HG03442 (cell line): Measurements from ENCODE around the gene GRK3.
"Not testable (repeated sequence)": the region's sequence is repeated elsewhere in the genome, so short reads cannot be mapped to it uniquely, and the experiment has no call there.

ENCODE experiments used
- ATAC-seq: cut with Tn5 transposase; IDR thresholded peaks from one replicate; pipeline ENCODE4 v1.9.1; 2021; ENCODE audit warnings: mild to moderate bottlenecking, moderate library complexity; ENCODE audit not compliant: unreplicated experiment

The GRK3 gene

DNA sequence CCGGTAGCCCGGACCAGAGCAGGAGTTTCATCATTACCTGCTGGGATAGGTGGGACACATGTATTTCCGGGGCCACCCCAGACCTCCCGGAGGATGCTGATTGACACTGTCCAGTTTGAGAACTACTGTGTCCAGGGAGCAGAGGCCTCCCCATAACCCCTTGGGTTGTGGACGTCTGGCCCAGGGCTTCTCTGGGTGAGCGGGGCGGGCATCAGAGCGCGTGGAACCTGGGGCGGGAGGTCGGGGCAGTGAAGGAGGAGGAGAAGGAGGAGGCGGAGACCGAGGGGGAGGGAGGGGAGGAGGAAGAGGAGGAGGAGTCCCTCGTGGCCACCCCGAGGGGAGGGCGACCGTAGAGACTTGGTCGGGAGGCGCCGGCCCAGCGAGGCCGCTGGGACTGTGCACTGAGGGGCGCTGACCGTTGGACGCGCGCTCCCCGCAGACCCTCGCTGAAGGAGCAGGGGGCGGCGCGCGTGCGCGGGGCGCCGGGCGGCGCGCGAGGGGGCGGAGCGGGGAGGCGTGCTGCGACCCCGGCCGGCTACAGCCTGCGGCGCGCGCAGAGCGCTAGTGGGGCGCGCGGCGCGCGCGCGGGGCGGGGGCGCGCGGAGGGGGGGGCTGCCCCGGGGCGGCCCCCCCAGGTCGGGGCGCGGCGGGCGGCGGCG lies at the start of gene GRK3:
Gene GRK3 (plus strand): TSS at position 356 of the 659 bp plus-strand sequence. CDS start 366 bp downstream, outside the sequence.
- peak; percentile 33 for ATAC-seq

GRCh38 chr22:25518000-25518663 lies 46.3 kb upstream of the GRK3 start:
- ATAC-seq: no peak

DNA sequence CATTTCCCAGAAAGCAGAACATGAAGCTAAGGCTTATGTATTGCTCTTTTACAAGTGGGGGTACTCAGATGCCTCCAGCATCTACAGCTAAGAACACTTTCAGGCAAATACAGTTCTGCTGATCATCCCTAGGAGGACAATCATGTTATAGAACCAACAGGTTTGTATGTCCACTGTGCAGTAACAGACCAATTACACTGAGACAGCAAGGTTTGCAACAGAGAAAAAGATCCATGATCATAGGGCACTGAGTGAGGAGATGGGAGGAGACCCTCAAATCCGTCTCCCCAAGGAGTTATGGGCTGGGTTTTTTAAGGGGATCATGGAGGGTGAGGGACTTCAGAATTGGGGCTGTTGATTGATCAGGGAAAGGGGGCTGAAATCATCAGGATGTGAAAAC lies 39.1 kb upstream of the GRK3 start:
- ATAC-seq: no peak

- ATAC-seq: not testable (repeated sequence)
Measured at GRCh38 chr22:25525804-25526584, 38.5 kb upstream of the GRK3 start.

- not testable (repeated sequence) for ATAC-seq
Measured at GRCh38 chr22:25527016-25527415, 37.5 kb upstream of the GRK3 start.

DNA sequence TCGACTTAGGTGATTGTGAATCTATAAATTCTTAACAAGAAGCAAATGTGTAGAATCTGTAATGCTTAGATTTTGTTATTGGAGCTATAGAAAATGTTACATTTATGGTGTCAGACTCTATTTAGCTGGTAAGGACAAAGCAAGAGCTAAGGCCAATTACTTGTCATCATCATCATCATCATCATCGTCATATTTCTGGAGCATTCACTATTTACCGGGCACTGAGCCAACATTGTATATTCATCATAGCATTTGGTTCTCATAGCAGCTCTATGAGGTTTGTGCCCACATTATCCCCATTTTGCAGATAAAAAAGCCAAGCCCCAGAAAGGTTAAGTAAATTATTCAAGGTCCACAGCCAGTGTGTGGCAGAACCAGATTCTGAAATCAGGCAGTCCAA lies 36.4 kb upstream of the GRK3 start:
- ATAC-seq: not testable (repeated sequence)

- ATAC-seq: not testable (repeated sequence)
Measured at GRCh38 chr22:25529059-25529458, 35.4 kb upstream of the GRK3 start.

- not testable (repeated sequence) for ATAC-seq
Measured at GRCh38 chr22:25529541-25530137, 34.8 kb upstream of the GRK3 start.

- not testable (repeated sequence) for ATAC-seq
Measured at GRCh38 chr22:25531677-25532076, 32.8 kb upstream of the GRK3 start.

DNA sequence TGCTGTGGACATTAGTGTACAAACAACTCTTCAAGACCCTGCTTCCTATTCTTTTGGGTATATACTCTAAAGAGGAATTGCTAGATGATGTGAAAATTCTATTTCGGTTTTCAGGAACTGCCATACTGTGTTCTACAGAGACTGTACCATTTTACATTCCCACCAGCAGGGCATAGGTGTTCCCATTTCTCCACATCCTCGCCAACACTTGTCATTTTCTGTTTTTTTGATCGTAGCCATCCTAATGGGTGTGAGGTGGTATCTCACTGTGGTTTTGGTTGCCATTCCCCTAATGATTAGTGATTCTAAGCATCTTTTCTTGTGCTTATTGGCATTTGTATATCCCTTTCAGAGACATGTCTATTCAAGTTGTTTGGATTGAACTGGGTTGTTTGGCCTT lies 29.8 kb upstream of the GRK3 start:
- ATAC-seq: no peak

- no peak for ATAC-seq
Measured at GRCh38 chr22:25536589-25536988, 27.9 kb upstream of the GRK3 start.

DNA sequence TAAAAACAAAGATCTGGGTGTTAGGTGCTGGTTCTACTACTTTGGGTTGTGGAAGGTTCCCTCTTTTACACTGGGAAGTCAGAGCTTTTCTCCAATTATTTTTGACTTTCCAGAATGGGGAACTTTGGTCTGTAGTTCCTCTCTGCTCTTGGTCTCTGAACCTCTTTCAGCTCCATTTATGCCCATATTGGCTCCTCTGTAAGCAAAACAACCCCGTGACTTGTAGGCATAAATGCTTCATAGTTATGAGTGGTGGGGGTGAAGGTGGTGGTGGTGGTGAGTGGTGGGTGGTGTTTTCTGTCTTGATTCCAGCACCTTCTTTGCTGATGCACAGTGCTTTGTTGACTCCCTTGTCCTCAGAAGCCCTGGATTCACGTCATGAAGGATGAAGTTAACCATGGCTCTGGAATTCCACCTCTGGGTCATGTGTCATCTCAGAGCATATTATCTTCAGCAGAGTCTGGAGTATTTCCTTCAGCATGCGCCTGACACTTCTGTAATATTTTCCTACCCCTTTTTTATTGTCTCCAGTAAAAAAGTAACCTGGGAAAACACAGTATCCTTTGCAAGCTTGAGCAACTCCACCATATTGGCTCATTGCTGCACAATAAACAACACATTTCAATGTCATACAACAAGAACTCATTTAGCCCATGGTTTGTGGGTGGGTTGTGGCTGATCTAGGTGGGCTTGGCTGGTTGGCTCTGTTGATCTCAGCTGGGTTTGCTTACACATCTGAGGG lies 24.1 kb upstream of the GRK3 start:
- no peak for ATAC-seq

DNA sequence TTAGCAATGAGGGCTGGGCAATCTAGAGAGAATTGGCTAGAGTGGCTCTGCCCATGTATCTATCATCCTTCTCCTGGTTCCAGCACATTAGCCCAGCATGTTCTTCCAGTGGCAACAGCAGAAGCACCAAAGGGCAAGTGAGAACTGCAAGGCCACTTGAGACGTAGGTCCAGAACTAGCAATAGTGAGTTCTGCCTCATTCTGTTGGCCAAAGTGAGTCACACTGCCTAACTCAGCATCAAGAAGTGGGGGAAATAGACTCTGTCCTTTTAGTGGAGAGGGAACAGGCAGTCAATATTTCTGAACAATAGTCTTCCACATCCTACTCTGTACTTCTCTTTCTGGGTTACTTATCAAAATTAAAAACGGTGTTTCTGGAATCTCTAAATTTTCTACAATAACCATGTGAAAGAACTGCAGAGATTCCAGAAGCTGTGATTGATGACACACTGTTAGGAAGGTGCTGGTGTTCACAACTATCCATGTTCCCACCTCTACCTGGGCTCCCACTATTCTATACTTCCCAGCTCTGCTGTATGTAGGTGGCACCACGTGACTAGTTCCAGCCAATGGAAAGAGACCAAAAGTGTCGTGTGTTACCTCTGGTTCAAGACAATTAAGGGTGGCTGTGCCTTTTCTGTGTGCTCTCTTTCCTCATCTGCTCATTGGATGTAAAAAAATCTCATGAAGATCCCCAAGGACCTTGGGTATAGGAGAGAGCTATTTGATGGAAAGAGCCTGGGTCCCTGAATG lies 23.4 kb upstream of the GRK3 start:
- no peak for ATAC-seq

DNA sequence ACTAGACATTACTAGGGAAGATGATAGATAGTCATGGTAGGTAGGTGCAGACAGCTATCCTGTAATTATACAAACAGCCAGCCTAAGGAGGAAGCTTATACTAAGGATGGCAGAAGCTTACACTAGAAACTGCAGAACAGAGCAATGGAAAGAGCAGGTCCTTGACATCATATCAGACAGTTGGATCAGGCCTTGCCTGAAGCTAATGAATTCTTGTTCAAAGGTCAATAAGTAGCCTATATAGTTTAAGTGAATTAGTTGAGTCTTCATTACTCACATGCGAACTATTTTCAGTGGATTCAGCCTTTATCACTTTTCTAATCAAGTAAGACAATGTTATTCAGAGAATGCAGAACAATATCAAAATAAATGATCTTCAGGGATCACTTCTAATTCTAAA lies 22.3 kb upstream of the GRK3 start:
- no peak for ATAC-seq

GRCh38 chr22:25542720-25543402 lies 21.6 kb upstream of the GRK3 start:
- no peak for ATAC-seq

DNA sequence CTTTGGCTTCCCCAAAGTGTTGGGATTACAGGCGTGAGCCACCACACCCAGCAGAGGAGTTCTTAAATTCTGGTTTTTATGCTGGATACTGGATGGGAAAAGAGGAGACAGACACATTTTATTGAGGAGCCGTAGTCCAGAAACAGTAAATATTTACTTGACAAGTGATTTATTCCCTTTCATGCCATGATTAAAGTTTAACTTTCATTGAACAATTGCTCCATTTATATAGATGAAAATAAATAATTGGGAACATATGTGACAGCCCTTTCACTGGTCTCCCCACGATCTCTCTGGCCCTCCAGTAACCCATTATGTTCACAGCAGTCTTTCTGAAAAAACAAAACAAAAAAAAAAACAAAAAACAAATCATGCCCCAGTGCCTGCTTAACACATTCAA lies 19.3 kb upstream of the GRK3 start:
- no peak for ATAC-seq

DNA sequence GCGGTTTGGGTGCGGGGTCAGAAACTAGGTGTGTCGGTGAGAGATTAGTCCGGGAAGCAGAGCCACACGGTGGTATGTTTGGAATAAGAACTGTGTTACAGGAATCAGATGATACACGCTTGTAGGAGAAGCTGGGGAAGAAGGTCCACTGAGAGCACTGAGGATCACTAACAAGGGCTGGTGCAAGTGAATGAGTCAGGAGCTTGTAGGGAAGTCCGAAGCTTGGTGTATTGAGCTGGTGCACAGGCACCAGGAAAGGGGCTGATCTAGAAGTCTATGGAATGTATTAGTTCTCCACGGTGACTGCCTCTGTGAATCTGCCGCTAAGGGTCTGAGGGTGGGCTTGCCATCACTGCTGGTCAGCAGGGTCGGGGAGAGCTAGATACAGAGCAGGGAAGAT lies 18.8 kb upstream of the GRK3 start:
- no peak for ATAC-seq

- no peak for ATAC-seq
Measured at GRCh38 chr22:25546242-25546641, 18.2 kb upstream of the GRK3 start.

- no peak for ATAC-seq
Measured at GRCh38 chr22:25546751-25547150, 17.7 kb upstream of the GRK3 start.
